Embryonic facial prominence (tissue), 1 donor: Measurements from ENCODE around the gene CACNA2D4.

ENCODE experiments used
- DNase-seq: peaks from one replicate; pipeline ENCODE4 v3.0.0-alpha.2; 2016; ENCODE audit errors: extremely low spot score

The CACNA2D4 gene

DNA sequence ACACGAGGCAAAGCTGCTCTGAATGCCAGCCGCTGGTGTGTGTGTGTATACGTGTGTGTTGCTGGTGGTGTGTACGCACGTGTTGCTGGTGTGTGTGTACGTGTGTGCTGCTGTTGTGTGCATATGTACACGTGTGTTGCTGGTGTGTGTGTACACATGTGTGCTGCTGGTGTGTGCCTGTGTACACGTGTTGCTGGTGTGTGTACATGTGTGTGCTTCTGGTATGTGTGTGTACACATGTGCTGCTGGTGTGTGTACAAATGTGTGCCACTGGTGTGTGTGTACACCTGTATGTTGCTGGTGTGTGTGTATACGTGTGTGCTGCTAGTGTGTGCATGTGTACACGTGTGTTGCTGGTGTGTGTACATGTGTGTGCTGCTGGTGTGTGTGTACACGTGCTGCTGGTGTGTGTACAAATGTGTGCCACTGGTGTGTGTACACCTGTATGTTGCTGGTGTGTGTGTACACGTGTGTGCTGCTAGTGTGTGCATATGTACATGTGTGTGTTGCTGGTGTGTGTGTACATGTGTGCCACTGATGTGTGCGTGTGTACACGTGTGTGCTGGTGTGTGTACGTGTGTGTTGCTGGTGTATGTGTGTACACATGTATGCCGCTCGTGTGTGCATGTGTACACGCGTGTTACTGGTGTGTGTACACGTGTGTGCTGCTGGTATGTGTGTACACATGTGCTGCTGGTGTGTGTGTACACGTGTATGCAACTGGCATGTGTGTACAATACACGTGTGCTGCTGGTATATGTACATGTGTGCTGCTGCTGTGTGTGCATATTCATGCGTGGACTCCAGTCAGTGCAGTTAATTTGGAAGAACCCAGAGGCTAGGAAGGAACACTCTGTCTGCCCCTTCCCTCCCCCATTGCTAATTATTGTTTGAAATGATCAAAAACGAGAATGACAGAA lies 47.2 kb downstream of the CACNA2D4 start:
- no peak for DNase-seq

DNA sequence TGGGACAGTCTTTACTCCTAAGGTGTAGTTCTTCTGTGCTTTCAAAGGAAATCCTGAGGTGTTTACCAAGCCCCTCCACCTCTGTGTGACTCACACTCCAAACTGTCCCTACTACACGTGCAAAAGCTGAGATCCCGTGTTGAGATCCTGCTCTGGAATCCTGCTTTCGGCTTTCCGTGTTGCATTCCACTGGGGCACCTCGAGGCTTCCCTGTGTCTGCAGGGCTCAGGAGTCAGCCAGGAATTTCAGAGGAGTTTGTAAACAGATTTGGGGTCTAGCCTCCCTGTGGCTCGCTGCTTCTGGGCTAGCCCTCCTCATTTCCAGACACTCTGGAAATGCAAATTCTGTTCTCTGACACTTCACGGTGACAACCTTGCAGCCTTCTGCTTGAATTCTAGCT lies 48.4 kb downstream of the CACNA2D4 start:
- no peak for DNase-seq

DNA sequence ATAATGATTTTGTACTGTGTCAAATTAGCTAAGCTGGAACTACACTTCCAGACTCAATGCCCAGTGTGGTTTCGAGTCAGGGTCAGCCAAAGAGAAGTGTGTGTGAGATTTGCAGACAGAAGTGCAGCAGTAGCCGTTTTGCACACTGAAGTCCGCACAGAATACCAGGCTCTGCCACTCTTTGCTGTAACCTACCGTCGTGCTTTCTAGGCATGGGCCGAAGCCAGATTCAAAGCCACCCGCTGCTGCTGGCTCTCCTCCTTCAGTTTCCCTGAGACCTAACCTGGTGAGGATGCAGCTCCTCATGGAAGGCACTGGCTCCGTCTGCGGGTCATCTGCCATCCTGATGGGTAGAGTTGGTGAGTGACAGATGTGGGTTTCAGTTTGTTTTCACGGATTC lies 49.3 kb downstream of the CACNA2D4 start:
- no peak for DNase-seq

DNA sequence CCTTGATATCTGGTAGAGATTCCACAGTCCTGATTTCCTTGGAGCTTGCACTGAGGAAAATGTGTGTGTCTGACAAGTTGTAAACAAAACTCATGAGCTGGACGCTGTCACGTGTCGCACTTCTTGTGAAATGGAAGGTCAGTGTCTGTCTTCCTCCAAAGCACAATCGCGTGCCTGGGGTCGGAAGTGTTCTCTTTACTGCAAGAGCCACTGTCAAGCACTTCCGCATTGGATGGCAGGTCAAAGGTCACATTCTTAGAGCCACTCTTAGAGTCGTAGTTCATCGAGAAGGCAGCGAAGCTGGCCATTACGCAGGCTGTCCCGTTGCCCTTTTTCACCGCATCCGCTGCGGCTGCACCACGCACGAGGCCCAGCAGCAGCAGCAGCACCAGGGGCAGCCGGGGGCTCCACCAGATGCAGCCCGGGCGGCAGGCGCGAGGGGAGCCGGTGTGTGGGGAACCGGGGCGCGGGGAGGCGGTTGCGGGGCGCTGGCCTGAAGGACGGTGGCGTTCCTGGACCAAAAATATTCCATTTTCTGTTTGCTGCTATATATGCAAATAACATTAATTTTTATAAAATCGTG lies 53.1 kb downstream of the CACNA2D4 start:
- DNase-seq: no peak

DNA sequence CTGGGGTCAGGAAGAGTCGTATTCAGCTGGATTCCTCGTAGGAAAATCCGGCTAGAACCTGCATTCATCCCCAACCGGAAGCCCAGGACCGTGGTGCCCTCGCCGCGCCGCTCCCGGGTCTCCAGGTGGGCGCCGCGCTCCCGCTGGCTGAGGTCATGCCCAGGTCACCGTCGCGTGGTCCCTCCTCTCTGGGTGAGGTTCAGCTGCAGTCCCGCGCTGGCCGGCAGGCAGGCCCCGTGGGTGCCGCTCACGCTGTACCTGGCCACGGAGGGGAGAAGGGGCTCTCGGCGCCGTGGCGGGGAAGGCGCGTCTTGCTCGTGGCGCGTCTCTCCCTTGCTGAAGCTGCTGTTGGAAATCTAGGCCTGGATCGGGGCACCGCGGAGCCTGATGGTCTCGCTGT lies 53.6 kb downstream of the CACNA2D4 start:
- no peak for DNase-seq

DNA sequence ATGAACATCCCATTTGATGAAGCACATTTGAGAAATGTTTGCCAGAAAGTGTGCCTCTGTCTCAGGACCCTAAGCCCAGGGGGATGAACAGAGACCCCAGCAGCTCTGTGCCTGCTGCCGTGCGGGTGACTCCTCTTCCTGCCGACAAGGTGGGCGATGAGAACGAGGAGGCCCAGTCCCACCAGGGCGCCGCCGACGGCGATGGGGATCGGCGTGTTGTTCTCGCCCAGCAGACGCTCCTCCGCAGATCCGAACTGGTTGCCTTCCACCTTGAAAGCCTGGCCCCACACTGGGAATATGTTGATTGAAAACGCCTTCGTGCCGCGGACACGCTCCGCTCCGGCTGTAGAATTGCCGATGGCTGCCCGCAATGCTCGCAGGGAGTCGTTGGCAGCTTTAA lies 54.0 kb downstream of the CACNA2D4 start:
- no peak for DNase-seq

- DNase-seq: no peak
Observed at GRCh38 chr12:1863823-1864222, 54.6 kb downstream of the CACNA2D4 start.

GRCh38 chr12:1862973-1863372 lies 55.5 kb downstream of the CACNA2D4 start:
- no peak for DNase-seq

GRCh38 chr12:1859643-1860042 lies 58.8 kb downstream of the CACNA2D4 start:
- no peak for DNase-seq

DNA sequence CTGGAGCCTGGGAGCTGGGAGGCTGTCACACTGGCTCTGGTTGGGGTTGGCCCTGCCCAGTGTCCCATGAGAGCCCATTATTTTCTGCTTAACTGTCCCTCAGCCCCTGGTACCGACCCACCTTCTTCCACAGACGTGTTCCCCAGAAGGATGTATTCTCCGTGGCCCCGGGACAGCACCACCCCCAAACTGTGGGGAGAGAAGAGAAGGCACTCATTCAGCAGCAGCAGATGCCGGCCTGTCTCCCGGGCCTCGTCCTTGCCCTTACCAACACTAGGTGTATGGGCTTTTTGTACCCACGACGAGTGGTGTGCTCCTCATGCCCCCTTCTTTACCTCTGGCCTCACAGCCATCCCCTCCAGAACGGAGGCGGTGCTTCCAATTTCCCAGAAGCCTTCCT lies 60.0 kb downstream of the CACNA2D4 start:
- DNase-seq: no peak

DNA sequence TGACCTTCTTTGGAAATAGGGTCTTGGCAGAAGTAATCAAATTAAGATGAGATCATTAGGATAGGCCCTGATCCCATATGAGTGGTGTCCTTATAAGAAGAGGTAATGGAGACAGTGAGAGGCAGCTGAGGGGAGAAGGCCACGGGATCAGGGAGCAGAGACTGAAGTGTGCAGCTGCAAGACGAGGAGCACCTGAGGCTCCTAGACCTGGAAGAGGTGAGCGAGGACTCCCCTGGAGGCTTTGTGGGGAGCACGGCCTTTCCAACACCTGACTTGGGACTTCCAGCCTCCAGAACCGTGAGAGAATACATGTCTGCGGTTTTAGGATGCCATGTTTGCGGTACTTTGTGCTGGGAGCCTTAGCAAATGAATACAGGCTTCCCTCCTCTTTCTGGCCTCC lies 60.6 kb downstream of the CACNA2D4 start:
- DNase-seq: no peak

GRCh38 chr12:1857086-1857485 lies 61.4 kb downstream of the CACNA2D4 start:
- no peak for DNase-seq

DNA sequence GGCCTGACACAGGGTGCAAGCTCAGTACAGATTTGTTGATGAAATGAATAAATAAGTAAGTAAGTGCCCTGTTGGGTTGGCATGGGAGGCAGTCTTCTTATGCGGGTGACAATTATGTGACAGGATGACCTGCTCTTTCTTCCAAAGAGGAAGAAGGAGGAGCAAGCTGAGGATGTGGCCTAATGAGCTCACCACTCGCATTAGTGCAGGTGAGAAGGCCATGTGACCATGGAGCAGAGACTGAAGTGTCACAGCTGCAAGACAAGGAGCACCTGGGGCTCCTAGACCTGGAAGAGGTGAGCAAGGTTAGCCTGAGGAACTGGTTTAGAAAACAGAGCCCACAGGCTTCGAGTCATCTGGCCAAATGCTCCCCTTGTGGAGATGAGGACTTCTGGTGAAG lies 63.2 kb downstream of the CACNA2D4 start:
- DNase-seq: no peak

- no peak for DNase-seq
Observed at GRCh38 chr12:1853716-1854115, 64.7 kb downstream of the CACNA2D4 start.

GRCh38 chr12:1852076-1852475 lies 66.4 kb downstream of the CACNA2D4 start:
- DNase-seq: no peak

GRCh38 chr12:1851151-1851701 lies 67.2 kb downstream of the CACNA2D4 start:
- no peak for DNase-seq

DNA sequence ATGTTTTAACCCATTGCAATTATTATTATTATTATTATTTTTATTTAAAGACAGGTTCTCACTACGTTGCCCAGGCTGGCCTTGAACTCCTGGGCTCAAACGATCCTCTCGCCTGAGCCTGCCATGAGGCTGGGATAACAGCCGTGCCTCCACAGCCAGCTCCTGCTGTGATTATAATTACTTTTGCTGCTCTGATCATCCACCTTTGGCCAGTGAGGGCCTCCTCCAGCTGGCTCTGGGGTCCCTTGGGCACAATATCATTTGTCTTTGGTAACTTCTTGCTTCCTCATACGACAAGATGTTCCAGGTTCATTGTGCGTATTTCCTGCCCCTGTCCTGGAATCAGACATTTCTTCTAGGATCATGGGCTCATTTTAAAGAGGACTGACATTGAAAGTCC lies 69.7 kb downstream of the CACNA2D4 start:
- DNase-seq: no peak

DNA sequence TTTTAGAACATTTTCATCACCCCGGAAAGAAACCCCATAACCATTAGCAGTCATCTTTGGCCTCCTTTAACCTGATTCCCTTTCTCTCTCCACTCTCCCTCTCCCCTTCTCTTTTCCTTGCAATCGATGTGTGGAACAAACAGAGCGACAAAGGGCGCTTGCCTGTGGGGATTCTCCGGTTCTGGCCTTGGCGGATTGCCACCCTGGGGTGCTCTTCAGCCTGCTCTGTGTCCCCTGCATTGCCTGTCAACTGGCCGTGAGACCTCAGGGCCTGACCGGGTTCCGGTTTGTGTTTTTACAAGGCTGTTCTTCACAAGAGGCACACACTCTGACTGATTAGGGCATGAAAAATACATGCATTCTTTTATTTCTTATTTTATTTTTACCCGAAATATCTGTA lies 70.3 kb downstream of the CACNA2D4 start:
- DNase-seq: no peak

DNA sequence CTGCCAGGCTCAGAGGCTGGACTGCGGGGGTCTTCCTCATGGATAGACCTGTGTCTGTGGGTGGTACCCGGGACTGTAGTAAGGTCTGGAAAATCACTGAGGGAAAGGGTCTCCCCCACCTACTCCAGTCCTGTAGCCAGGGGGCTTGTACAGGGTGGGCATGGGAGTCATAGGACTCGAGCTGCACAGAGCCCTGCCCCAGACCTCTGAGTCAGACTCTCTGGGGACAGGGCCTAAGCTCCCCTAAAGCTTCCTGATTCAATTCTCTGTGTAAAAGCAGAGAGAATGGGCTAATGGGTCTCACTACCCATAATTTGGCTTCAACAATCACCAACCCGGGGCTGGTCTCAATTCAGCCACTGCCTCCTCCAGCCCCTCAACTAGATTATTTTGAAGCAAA lies 71.0 kb downstream of the CACNA2D4 start:
- no peak for DNase-seq

- no peak for DNase-seq
Observed at GRCh38 chr12:1846421-1847405, 71.7 kb downstream of the CACNA2D4 start.

GRCh38 chr12:1845886-1846285 lies 72.6 kb downstream of the CACNA2D4 start:
- DNase-seq: no peak

GRCh38 chr12:1845427-1845826 lies 73.0 kb downstream of the CACNA2D4 start:
- DNase-seq: no peak
